ENCODE data around the gene LMNA. TPM values are rescaled to one million over a fixed set of nuclear protein-coding genes. Genes with fewer than 3 reads are reported as not detected.
"Not testable (repeated sequence)": the region's sequence is repeated elsewhere in the genome, so short reads cannot be mapped to it uniquely, and the experiment has no call there.

Gene LMNA
- 444 TPM for total RNA-seq

DNA sequence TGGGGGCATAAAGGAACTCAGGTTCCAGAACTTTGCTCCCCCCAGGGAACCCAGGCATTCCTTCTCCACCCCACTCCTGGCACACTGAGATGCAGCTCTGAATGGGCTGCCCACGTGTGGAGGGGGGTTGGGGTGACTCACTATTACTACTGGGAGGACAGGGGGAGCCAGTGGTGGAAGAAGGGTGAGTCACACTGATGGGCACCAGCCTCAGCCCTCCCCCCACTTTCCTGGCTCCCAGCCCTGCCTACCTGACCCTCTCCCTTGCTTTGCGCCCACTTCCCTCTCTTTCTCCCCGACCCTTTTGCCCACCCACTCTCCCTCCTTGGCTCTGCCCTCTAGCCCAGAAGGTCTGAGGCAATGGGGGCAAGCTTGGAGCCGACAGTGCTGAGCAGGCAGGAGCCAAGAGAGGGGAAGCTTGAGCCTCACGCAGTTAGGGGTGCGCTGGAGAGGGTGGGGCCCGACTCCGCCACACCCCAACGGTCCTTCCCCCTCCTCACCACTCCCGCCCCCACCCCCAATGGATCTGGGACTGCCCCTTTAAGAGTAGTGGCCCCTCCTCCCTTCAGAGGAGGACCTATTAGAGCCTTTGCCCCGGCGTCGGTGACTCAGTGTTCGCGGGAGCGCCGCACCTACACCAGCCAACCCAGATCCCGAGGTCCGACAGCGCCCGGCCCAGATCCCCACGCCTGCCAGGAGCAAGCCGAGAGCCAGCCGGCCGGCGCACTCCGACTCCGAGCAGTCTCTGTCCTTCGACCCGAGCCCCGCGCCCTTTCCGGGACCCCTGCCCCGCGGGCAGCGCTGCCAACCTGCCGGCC lies at the start of gene LMNA:
Gene LMNA (plus strand): TSS at position 611 of the 818 bp plus-strand sequence. CDS start 208 bp downstream, outside the sequence.
- DNase-seq (ENCODE audit: low spot score) = peak; percentile 96

DNA sequence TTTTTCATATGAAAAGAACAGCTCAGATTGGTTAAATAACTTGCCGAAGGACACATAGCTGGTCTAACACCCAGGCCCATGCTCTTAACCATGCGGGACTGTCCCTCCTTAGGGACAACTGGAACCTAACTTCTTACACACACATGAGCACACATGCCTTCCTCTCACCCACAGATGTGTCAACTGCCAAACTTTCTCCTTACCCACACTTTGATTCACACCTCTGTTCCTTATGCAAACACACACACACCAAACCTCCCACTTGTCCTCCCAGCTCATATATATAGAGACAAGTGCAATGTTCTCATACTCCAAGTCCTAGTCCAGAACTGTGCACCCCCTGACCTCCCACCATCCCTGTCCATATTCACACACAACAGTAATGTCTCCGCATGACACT lies 49.3 kb upstream of the LMNA start:
- DNase-seq (ENCODE audit: low spot score) = no peak

DNA sequence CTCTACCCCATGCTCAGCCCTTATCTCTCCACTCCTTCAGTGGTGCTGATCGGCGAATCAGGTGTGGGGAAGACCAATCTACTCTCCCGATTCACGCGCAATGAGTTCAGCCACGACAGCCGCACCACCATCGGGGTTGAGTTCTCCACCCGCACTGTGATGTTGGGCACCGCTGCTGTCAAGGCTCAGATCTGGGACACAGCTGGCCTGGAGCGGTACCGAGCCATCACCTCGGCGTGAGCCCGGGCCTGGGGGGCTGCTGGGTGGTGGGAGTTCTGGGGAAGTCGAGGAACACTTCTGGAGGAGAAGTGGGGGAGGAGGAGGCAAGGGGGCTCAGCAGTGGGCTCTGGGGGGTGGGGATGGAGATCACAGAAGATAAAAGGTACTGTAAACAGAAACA lies 48.6 kb upstream of the LMNA start:
- no peak for DNase-seq (ENCODE audit: low spot score)

DNA sequence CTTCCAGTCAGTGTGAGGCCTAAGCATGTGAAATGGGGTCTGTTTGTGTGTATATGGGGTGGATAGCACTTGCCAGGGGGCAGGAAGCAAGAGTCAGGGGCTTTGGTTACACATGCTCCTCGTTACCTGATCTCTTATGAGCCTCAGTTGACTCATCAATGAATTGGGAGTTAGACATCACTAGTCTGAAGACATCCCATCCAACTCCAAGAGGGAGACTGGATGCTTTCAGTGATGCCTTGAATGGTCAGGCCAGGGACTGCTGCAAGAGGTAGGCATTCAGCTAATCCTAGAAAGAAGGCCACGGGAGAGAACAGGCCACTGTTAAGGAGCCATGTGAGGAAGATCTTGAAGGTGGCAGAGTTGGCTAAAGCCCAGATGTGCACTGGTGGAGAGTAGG lies 47.2 kb upstream of the LMNA start:
- DNase-seq (ENCODE audit: low spot score) = no peak

DNA sequence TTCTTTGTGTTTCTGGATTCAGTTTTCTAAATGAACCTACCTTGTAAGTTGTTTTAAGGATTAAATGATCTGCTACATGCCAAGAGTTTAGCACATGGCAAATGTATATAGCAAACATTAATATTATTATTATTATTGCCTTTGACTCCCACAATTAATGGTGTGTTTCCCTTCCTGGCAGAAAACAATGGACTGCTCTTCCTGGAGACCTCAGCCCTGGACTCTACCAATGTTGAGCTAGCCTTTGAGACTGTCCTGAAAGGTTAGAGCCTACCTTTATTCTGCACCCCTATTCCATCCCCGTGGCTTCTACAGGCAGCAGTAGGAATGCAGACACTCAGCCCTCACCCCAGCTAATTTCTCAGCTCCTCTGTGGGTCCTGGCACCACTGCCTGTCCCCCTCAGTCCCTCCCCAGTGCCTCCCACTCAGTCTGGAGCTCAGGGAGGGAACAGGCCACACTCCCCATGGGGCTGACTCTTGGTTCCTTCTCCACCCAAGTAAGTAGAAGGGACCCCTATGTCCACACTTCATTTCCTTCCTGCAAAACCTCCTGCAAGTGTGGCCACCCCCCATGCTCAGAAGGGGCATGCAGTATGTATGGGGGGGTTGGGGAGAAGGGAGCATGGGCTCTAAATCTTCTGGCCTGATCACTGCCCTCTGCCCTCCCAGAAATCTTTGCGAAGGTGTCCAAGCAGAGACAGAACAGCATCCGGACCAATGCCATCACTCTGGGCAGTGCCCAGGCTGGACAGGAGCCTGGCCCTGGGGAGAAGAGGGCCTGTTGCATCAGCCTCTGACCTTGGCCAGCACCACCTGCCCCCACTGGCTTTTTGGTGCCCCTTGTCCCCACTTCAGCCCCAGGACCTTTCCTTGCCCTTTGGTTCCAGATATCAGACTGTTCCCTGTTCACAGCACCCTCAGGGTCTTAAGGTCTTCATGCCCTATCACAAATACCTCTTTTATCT lies 44.7 kb upstream of the LMNA start:
- no peak for DNase-seq (ENCODE audit: low spot score)

DNA sequence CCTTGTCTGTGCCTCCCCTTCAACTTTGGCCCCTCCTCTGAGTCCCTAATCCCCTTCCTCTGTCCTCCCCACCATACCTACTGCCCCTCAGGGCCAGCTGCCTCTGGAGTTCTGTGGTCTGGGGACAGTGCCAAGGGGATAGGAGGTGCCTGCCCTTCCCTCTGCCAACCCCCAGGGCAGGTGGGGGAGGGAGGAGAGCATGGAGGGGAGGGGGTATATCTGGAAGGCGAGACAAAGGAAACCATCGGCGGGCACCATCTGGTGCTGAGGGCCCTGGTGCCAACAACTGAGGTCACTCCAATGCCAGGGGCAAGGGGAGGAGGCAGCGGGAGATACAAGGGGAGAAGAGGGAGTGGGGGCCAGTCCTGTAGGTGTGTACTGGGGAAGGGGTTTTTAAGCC lies 44.0 kb upstream of the LMNA start:
- no peak for DNase-seq (ENCODE audit: low spot score)

DNA sequence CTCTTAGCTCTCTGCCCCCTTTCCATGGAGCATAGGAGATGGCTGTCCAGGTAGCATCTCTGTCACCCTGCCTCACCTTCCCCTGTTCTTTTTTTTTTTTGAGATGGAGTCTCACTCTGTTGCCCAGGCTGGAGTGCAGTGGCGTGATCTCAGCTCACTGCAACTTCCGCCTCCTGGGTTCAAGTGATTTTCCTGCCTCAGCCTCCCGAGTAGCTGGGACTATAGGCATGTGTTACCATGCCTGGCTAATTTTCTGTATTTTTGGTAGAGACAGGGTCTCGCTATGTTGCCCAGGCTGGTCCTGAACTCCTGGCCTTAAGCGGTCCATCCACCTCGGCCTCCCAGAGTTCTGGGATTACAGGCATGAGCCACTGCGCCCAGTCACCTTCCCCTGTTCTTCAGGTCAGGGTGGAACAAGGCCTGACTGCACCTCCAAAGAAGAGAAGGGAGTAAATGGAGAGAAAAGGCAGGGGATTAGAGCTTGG lies 43.1 kb upstream of the LMNA start:
- DNase-seq (ENCODE audit: low spot score) = not testable (repeated sequence)

DNA sequence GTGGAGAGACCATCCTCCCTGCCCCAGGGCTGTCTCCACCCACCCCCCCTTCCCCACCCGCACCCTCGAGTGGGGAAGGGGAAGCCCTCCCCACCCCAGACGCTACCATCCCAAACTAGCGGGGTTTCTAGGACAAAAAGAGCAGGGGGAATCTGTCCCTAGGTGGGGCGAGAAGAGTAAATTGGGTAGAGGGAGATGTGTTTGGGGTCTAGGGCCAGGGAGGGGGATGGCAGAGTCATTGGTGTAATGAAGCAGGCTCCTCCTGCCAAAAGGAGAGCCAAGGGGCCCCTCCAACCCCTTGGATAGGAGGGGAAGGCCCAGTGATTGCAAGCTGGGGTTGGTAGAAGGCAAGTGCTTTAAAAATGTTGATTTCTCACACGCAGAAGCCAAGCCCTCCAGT lies 42.3 kb upstream of the LMNA start:
- no peak for DNase-seq (ENCODE audit: low spot score)

DNA sequence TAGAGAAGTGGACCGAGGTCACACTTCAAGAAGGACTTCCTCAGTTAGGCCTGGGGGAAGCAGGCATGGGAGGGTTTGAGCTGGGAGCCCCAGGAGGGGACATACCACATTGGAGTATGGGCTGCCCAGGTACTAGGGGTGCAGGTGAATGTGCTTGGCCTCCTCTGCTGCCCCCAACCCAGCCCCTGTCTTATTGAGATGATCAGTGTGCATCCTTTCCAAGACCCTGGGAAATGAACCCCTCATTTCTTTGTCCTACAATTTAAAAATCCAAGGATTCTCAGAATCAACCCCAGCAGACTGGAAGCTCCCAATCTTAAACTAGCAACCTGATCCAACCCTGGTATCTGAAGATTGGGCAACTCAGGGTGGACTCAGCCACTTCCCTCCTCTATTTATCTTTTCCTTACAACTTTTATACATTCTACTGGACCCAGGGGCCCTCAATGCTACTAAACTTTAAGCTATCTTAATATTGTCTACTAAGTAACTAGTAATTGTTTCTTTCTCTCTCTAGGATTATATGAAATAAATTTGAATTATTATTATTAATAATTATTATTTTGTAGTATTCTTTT lies 41.3 kb upstream of the LMNA start:
- no peak for DNase-seq (ENCODE audit: low spot score)

DNA sequence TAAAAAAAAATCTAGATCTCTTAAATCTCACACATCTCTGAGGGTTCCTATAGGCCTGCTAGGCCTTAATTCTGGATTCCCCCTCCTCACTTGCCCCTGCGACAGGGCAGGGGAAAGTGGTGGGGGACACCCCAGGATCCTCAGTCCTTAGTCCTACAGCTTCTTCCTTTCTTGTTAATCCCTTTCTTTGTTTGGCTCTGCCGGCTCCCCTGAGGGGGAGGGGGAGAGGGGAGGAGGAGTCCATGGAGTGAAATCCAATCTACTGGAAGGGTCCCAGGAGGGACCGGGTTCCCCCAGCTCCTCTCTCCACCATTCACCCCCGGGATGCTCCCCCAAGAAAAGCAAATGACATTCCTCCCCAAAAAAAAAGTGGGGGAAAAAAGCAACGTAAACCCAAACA lies 40.8 kb upstream of the LMNA start:
- no peak for DNase-seq (ENCODE audit: low spot score)

DNA sequence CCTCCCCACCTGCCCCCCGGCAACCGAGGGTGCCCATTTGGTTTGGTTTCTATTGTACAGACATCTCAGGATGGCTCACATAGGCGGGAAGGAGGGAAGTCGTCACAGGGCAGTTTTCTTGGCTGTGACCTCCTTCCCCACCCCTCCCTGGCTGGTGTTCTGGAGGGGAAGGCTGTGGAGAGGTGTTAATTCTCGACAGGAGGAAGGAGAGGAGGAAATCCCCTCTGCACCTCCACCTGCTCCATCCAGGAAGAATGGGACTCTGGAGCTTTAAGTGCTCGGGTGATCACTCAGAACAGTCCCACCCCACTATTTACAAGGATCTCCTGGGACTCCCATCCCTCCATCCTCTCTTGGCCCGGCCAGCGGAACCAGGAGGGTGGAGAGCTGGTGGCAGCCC lies 39.9 kb upstream of the LMNA start:
- no peak for DNase-seq (ENCODE audit: low spot score)

DNA sequence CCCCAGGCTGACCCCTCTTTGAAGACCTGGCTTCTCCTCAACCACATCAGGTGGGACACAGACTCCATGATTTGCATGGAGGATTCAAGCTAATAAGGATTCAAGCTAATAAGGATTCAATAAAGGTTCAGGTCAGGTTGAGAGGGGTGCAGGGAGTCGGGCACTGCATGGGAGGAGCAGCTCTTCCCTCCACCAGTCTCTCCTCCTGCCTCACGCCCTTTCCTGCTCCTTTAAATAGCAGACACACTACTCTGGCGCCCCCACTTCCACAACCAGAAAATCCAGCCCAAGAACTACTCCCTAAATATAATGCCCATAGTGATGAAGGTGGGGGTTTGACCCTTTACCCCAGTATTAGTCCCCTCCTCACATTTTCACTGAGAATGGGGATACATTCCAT lies 39.3 kb upstream of the LMNA start:
- DNase-seq (ENCODE audit: low spot score) = no peak

DNA sequence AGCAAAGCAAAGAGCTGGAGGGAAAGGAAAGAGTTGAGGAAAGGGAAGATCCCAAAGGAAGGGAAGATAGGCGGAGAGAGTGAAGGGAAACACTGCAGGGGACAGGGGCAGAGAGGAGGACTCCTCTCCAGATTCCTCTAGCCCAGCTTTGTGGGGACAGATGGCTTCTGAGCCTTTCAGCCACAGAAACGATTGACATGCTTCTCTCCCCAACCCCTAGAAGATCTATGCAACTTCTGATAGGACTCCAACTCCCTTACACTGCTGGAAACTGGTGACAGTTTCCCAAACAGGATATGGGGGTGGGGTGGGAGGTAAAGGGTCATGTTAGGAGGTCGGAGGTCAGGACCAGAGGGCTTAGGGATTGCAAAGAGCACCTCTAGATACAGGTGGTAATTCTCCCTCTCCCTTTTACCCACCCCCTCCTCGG lies 38.7 kb upstream of the LMNA start:
- no peak for DNase-seq (ENCODE audit: low spot score)

DNA sequence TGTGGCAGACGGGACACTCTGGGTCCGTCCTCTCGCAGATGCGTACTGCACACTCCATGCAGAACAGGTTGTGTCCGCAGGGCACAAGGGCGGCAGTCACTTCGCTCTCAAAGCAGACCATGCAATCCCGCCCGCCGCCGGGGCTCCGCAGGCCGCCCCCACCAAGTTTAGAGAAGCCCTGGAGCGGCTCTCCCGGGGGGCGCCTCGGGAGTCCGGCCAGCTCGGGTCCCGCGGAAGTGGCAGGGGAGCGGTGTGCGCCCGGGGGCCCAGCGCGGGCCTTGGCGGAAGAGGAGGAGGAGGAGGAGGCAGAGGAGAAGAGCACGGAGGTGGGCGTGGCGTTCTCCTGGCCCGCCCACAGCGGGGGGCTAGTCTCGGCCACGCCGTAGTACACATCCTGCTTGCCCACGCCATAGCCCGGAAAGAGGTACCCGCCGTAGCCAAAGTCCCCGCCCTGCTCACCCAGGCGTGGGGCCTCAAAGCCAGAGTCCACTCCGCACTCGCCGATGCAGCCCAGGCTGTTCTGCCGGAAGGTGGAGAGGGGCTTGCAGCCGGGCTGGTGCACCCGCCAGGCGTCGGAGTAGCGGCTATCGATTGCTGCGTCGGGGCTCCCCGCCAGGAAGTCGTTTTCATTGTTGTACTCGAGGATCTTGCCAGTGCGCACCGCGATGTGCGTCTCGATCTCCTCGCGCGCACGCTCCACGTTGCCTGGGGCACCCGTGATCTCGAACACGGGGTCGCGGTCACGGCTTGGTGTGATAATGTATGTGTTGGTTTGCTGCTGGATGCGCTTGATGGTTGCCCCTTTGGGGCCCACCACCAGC lies 37.7 kb upstream of the LMNA start:
- no peak for DNase-seq (ENCODE audit: low spot score)

DNA sequence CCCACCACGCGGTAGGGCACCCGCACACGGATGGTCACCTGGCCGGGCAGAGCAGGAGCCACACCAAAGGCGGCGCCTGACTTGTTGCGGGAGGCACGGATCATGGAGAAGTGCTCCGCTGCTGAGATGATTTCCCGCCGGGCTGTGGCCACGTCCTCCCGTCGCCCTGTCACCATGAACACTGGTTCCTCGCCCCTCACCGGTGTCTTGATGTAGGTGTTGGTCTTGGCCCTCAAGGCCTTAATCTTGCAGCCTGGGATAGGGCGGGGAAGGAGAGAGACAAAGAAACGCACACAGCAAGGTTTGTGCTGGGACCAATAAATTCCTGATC lies 37.1 kb upstream of the LMNA start:
- no peak for DNase-seq (ENCODE audit: low spot score)

DNA sequence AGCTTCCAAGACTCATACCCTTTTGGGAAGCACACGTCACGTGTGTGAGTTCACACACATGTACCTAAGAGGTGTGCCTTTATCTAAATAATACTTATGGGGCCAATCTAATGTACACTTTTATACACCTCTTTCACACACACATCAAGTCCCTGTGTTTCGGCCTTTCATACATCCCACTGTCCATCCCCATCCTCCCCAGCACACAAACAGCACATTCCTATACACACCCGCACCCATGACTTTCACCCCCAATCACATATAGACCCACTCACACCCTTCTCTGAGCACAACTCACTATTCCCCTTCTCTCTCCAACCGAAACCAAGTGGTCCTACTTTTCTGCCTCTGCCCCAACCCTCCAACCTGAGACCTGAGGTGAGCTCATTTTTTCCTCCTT lies 35.8 kb upstream of the LMNA start:
- no peak for DNase-seq (ENCODE audit: low spot score)

DNA sequence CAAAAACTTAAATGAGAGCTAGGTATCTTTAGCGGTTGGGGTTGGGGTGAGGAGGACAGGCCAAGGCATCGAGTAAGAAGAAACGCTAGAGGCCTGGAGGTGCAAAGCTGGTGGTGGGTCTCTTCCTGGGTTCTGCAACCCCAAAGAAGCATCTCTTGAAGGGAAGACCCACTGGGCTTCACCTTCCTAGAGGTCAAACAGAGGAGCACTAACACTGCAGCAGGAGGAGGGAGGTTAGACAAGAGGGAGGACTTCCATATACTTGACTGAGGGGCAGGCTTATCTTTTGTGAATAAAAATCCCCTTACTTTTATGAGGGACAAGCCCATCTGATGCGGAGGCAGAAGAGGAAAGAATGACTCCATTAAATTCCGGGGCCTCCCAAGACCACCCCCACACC lies 34.7 kb upstream of the LMNA start:
- no peak for DNase-seq (ENCODE audit: low spot score)

DNA sequence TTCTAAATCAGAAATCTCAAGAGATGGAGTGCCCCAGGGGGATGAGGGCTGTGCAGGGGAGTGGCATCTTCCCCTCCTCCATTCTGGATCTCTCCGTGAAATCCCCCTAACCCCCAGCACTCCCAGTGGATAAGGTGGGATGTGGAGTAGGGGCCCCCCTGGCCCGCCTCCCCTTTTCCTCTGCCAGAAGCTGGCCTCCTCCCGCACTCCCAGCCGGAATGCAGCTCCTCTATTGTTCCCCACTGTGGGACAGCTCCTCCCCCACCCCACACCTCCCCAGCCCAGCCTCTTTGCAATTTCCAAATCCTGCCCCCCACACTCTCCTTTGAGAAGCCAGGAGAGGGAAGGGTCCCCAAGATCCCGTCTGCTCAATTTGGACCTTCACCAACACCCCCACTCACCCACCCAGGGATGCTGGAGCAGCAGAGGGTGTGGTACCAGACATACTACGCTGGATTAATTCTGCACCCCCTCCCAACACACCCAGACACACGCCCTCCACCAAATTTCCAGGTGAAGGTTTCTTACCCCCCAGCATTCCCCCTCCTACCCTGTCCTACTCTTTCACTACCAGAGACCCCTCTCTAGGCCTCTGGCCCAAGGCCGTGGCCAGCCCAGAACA lies 34.2 kb upstream of the LMNA start:
- DNase-seq (ENCODE audit: low spot score) = no peak

DNA sequence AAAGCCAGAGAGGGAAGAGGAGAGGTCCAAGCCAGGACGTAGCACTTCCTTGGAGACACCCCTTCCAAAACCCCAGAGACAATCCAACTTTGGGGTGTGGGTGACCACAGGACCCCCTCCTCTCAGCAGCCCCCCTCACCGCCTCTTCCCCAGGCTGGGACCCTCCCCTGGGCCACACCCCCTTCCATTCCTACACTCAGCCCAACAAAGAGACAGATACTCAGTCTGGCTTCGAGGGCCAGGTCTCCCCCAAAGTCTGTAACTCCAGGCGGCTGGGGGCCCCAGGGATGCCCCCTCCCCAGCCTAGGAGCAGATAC lies 33.7 kb upstream of the LMNA start:
- DNase-seq (ENCODE audit: low spot score) = no peak

DNA sequence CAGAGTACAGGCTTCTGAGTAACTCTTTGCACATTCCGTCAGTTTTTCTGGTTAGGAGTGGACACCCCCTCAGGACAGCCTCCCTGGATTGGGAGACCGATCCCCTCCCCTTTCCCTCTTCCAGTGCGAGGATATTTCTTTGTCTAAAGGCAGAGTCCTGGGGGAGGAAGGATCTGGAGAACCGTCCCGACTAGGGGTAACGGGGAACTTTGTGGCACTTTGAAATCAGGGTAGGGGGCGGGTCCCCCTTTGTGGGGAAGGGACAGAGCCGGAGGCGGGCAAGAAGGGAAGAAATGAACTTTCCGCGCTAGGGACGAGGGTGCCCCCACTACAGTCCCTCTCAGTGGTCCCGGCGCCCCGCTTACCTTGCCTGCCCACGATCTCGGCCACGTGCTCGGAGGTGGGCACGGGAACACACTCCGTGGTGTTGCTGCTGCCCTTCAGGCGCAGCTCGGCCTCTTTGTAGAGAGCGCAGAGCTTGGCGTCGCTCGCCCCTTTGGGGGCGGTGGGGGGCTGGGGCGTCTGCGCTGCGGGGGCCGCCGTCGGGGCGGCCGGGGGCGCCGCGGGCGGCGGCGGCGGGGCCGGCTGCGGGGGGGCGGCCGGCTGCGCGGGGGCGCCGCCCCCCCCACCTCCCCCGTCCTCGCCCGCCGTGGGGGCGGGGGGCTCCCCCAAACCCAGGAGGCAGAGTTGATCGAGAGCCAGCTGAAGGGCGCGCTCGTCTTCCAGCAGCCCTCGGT lies 33.2 kb upstream of the LMNA start:
- DNase-seq (ENCODE audit: low spot score) = no peak

DNA sequence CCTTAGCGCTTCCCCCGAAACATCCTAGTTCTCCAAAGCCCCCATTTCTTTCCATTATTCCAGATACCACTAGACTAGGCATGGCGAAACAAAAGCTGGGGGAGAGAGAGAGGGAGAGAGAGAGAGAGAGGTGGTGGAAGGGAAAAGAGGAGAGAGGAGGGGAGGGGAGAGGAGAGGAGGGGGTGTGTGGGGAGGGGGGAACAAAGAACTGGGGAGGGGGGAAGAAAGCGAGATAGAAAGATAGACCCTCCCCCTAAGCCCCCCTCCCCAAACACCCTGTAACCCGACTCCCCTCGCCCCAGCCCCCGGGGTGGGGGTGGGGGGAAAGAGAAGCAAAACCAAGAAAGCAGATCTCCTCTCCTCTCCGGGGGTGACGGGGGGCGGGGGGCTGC lies 32.6 kb upstream of the LMNA start:
- no peak for DNase-seq (ENCODE audit: low spot score)

All from ureter (tissue), 1 donor.